Occipital lobe (tissue), 2 donors: ENCODE results near the gene MATR3. TPM values are rescaled to one million over a fixed set of nuclear protein-coding genes. Genes with fewer than 3 reads are reported as not detected.
"Not testable (repeated sequence)": the region's sequence is repeated elsewhere in the genome, so short reads cannot be mapped to it uniquely, and the experiment has no call there.

Experiments
- DNase-seq: peaks from one replicate; lab custom pipeline; 2025; lab: John Stamatoyannopoulos, UW
- total RNA-seq: library from RNA; depleted of rRNA; stranded (reverse); fragments of >200 nt; gene quantifications from one replicate; pipeline ENCODE4 v1.2.3, GENCODE V29; 2014

MATR3 gene, protein sequence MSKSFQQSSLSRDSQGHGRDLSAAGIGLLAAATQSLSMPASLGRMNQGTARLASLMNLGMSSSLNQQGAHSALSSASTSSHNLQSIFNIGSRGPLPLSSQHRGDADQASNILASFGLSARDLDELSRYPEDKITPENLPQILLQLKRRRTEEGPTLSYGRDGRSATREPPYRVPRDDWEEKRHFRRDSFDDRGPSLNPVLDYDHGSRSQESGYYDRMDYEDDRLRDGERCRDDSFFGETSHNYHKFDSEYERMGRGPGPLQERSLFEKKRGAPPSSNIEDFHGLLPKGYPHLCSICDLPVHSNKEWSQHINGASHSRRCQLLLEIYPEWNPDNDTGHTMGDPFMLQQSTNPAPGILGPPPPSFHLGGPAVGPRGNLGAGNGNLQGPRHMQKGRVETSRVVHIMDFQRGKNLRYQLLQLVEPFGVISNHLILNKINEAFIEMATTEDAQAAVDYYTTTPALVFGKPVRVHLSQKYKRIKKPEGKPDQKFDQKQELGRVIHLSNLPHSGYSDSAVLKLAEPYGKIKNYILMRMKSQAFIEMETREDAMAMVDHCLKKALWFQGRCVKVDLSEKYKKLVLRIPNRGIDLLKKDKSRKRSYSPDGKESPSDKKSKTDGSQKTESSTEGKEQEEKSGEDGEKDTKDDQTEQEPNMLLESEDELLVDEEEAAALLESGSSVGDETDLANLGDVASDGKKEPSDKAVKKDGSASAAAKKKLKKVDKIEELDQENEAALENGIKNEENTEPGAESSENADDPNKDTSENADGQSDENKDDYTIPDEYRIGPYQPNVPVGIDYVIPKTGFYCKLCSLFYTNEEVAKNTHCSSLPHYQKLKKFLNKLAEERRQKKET
- total RNA-seq = 769 TPM

DNA sequence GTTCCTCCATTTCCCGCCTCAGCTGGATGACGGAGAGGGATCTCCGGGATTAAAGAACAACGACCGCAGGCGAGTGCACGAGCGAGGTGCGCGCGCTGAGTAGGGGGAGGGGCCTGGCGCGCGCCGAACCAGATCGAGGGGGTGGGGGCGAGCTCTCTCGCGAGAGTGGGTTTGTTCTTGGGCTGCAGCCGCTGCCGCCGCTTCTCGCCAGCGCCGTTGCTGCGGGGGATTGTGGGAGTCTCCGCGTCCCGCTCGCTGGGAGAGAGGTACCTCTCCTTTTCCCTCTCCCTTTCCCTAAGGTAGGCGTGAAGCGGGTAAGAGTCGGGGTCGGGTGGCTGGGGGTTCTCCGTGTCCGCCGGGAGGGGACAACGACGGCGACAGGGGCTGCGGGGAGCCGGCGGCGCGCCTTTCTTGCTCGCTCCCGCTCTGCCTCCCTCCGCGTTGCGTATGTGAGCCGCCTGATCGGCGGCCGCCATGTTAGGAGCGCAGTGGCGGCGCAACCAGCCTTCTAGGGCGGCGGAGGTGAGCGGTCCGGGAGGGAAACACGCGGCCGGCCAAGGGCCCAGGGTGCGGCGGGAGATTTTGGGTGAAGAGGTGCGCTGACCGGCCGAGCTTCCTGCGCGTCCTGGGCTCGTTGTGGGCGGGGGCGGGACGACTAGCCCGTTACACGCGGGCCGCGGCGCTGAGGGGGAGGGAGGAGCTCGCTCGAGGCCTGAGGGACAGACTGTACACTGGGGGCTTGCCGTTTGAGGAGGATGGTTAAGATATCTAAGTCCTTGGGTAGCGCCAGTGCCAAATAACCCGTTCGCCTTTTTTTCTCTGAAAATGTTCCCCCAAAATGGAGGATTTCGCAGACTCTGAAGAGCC is at the start of gene MATR3:
MATR3 (plus strand) TSS at position 234 of the 867 bp plus-strand sequence. CDS start 13,676 bp downstream, outside the sequence.
- DNase-seq = peak; percentile 89

DNA sequence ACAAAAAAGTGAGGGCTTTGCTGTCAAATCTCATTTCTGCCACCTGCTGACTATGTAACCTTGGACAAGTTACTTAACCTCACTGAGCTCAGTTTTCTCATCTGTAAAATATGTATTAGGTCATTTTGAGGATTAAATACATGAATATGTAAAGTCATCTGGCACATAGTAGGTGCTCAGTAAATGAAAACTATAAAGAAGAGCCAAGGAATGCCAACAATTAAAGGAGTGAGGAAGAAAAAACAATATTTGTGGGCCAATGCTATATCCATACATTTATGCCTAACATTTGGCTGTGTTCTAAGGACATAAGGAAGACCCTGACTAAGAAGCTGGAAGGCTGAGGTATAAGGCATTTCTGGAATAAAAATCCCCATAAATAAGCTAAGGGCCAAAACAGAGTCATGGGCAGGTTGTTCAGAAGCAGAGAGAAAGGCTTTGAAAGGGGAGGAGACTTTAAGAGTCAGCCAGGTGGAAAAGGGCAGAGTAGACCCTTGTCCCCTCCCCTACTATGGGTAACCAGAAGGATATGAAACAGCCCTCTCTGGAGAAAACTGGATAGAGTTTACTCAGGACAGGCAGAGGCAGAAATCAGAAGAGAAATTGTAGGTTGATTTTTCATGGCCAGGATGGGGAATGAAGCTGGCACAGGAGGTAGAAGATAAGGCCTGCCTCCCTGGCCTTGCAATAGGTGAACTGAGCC is 47.8 kb upstream of the MATR3 start:
- DNase-seq = no peak

DNA sequence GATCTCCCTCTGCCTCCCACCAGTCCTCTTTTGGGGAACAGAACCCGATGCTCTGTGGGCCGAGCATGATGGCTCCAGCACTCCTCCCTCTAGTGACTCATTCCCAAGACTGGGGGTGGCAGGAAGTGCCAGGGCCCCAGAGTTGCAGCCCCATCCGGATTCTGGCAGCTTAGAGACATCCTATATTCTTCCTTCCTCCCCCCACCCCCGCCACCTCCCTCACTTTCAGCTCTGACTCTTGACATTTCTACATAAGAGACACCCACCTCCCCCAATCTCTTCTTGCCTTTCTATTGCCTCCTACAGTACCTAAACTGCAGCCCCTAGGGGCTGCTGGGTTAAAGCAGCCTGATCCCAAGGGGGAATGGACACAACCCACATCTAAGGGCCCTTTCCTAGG is 47.1 kb upstream of the MATR3 start:
- peak; percentile 30 for DNase-seq

DNA sequence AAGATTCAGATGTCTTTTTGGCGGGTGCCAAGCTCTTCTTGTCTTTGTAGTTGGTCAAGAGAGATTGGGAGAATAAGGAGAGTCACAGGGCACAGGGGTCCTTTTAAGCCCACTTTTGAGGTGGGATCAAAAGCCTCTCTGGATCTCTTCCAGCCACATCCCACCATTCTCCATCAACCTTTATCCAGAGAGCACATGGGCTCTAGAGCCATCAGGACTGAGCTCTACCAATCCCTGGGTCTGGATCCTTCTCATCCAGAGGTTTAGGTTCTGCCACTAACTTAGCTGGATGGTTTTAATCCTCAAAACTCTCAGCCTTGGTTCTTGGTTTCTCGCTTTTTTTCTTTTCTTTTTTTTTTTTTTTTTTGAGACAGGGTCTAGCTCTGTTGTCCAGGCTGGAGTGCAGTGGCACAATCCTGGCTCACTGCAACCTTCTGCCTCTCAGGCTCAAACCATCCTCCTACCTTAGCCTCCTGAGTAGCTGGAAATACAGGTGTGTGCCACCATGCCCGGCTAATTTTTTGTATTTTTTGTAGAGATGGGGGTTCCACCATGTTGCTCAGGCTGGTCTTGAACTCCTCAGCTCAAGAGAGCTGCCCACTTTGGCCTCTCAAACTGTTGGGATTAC is 44.6 kb upstream of the MATR3 start:
- DNase-seq = no peak

DNA sequence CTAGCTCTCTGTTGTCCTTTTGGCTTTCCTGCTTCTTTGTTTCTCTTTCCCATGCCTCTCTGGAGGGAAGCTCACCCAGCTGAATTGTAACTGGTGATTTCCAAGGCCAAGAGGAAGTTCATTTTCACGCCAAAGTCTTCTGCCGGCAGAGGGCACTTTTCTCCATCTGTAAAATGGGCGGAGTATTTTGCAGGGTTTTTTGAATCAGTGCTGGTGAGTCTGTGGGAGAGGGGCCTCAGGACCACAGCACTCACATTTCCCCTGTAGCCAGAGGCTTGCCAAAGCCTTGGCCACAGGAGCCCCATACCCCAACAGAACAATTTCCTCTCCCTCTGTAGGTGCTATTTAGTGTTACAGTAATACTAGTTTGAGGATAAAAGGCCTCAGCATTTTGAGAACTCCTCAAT is 42.3 kb upstream of the MATR3 start:
- no peak for DNase-seq

DNA sequence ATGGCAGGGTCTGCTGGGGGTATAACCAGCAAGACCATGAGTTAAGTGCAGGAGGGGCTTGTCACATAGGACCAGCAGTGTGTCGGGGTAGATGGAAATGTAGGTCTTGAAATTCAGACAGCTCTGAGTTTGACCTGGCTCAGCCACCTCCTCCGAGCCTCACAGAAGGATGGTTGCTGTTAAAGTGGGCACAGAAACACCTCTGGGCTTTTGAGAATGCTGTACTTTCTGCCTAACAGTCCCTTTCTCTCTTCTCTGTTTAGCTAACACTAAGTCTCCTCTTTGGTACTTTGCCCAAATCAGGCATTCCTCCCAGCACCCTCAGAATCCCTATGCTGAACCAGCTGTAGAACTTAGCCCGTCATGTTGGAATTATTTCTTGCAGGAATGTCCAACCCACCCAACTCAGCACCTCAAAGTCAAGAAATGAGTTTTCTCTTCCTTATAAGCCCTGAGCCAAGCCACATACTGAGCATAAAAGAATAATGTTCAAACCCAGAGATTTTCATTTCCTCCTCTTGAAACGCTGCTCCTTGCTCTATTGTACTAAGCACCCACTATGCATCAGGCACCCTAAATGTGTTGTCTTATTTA is 41.7 kb upstream of the MATR3 start:
- no peak for DNase-seq

DNA sequence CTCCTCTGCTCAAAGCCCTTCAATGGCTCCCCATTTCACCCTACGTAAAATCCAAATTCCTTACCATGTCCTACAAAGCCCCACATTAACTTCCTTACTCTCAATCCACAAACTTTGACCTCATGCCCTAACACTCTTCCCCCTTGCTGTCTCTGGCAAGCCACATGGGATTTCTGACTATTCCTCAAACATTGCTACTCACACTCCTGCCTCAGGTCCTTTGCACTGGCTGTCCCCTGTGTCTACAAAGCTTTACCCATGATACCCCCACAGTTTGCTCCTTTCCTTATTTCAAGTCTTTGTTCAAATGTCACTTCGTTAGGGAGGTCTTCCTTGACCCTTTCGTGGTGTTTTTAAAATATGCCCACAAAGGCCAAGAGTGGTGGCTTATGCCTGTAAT is 40.4 kb upstream of the MATR3 start:
- DNase-seq = no peak

DNA sequence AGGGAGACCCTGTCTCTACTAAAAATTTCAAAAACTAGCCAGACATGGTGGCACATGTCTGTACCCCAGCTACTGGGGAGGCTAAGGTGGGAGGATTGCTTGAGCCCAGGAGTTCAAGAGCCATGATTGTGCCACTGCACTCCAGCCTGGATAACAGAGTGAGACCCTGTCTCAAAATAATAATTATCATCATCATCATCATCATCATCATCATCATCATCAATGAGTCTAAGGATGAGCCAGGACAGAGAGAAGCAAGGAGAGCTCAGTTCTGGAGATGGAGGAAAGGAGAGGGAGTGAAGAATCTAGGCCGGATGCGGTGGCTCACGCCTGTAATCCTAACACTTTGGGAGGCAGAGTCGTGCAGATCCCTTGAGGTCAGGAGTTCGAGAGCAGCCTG is 36.7 kb upstream of the MATR3 start:
- no peak for DNase-seq

DNA sequence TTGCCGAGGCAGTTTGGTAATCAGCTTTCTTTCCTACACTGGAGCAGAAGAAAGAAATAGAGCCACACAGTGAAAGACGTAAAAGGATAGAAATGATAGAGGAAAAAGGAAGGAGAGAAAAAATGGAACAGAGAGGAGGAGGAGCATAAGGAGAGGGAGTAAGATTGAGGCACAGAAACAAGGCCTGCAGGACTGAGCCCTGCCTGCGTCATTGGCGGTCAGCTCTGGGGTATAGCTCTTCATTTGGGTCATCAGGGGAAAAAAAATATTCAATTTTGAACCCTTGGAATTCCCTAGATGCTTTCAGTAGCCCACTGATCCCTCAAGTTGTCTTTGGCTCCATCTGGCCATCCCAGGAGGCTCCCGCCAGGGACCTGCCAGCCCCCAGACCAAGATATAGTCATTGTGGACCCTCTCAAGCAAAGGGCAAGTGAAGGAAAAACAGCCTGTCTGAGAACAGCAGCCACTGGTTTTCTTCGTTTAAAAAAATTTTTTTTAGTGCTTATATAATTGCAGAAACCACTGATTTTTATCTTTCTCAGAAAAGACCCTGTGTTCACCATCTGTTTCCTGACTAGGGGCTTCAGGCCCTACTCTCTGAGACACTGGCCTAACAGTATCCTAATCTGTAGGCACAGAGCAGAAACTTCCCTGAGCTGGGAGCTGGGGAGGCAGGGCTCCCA is 31.3 kb upstream of the MATR3 start:
- no peak for DNase-seq

DNA sequence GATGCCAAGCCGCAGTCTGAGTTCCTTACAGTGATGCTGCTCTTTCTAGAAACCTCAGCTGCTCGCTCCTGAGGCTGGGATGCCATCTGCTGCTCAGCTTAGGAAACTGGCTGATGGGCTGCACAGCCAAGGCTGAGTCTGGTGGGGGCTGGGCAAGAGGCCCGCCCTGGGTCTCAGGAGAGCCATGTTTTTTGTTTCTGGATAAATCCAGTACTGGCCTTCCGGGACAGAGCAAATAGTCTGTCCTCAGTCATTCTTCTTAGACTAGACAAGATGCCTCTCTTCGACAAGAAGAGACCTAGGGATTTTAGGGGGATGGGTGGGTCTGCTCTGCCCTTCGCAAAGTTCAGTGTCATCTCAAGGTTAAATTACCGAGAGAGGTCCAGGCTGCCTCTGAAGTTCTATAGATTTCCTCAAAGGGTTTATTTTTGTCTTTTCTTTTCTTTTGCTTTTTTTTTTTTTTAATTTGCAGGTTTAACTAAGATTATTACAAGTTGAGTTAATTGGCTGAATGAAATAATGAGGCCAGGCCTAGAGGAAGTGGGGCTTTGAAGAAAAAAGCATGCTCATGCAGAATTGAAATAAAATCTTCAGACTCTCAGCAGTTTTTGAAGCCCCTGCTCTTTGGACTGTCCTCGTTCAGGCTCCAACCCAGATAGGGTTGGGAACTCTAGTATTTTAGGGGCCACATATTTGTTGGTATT is 30.6 kb upstream of the MATR3 start:
- DNase-seq = peak; percentile 86

DNA sequence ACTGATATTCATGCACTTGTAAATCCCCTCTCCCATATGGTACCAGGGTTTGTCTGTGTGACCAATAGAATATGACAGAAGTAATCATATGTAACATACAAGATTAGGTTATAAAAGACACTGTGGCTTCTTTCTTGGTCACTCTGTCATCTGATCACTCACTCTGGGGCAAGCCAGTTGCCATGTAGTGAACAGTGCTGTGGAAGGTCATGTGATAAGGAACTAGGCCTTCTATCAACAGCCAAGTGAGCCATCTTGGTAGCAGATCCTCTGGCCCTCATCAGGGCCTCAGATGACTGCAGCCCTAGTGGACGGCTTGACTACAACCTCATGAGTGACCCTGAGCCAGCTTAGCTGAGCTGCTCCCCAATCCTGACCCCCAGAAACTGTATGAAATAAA is 30.0 kb upstream of the MATR3 start:
- DNase-seq = no peak

DNA sequence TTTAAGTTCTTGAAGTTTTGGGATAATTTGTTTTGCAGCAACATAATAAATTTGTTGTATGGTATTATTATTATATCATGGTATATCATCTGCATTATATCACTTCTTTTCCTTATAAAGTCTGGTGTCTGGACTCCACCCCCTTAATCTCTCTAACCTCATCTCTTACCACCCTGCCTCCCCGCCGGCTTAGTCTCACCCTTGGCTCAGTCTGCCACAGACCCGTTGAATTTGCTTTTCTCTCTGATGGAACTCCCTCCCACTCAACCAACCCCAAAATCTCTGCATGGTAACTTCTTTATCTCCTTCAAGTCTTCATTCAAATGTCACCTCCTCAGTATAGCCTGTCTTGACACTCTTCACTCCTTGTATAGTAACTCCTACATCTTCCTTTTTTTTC is 29.6 kb upstream of the MATR3 start:
- no peak for DNase-seq

DNA sequence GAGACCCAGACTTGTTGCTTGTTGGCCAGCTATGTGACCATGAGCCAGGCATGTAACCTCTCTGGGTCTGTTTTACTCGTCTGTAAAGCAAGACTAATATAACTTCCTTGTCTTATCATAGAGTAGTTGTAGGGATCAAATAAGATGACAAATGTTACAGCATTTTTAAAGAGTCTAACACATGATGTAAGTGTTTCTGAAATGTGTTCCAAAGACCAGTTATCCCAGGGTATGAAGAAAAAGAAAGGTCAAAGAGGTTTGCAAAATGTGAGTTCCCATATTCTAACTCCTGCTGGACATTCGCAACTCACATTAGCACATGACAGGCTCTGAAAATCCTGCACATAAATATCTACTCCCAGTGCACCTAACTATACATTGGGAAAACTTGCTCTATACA is 28.5 kb upstream of the MATR3 start:
- DNase-seq = no peak

DNA sequence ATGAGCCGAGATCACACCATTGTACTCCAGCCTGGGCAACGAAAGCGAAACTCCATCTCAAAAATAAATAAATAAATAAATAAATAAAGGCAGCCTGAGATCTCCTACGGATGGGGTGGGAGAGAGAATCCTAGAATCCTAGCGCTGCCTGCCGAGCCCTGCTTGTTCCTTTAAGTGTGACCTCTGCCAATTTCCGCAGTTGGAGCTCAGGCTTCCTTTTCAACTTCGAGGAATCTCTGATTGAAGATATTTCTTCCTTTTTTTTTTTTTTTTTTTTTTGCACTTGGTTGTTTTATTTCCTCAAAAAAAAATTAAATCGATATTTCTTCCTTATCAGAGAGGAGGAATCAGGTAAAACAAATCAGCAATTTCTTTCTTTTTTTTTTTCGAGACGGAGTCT is 27.3 kb upstream of the MATR3 start:
- DNase-seq = no peak

DNA sequence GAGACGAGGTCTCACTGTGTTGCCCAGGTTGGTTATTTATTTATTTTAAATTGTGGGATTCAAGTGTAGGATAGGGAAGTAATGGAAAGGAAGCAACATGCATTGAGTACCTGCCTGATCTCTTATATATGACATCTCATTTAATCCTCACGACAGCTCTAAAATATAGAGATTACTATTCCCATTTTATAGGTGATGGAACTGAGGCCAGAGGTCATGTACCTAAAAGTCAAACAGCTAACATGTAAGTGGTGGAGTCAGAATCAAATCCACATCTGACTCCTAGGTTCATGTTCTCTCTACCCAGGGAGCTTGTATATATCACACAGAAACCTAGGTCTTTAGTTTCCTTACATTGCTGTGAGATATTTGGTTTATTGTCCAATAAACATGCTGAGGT is 26.1 kb upstream of the MATR3 start:
- no peak for DNase-seq

DNA sequence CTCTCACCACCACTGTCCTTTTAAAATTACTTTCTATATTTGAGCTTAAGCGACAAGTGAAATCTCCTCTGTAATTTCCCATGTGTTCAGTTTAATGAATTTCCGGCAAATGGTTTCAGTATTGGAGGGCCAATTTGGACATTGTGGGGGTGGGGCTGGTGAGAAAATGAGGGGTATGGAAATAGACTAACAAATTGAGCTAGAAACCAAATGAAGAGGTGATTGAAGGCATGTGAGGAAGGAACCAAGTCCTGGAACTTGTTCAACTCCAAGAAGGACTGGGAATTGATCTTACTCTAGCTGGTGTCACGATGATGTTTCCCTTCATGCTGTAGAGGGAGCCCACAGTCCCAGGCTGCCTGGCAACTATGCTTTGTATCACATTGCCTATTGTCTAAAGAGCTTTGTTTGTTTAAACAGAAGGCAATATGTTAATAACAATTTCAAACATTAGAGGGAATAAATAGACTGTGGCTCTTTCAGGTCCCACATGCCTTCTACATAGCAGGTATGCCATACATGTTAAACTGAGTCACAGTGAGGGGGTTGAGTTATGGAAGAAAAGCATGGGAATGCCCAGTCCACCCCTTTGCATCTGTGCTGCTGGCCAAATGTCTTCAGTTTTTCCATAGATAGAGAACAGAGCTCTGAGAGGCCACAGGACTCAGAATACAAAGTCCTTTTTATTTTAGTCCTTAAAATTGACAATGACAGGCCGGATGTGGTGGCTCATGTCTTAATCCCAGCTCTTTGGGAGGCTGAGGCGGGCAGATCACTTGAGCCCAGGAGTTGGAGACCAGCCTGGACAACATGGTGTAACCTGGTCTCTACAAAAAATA is 25.0 kb upstream of the MATR3 start:
- peak; percentile 17 for DNase-seq

DNA sequence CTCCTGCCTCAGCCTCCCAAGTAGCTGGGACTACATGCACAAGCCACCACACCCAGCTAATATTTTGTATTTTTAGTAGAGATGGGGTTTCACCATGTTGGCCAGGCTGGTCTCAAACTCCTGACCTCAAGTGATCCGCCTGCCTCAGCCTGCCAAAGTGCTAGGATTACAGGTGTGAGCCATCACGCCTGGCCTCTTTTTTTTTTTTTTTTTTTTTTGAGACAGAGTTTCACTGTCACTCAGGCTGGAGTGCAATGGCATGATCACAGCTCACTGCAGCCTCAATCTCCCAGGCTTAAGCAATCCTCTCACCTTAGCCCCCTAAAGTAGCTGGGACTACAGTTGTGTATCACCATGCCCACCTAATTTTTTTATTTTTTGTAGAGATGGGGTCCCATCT is 22.8 kb upstream of the MATR3 start:
- not testable (repeated sequence) for DNase-seq
